ENCODE measurements around the gene IDH2.
"Not testable (repeated sequence)": the region's sequence is repeated elsewhere in the genome, so short reads cannot be mapped to it uniquely, and the experiment has no call there.

Gene IDH2

GRCh38 chr15:90114451-90114901 is 12.2 kb upstream of the IDH2 start:
- DNase-seq (ENCODE audit: low read depth, low spot score): no peak

DNA sequence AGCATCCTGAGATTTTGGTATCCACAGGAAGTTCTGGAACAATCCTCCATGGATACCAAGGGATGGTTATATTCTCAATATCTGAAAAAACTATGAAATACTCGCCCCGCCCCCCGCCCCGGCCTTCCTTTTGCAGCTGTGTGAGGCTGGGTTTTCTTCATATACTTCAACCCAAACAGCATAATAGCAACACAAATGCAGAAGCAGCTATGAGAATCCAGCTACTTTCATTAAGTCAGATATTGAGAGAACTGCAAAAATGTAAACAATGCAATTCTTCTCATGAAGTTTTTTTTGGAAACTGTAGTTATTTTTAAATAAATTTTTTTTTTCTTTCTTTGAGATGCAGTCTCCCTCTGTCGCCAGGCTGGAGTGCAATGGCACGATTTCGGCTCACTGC is 10.9 kb upstream of the IDH2 start:
- DNase-seq (ENCODE audit: low read depth, low spot score): no peak

- not testable (repeated sequence) for DNase-seq (ENCODE audit: low read depth, low spot score)
Observed at GRCh38 chr15:90109163-90109751, 7.0 kb upstream of the IDH2 start.

DNA sequence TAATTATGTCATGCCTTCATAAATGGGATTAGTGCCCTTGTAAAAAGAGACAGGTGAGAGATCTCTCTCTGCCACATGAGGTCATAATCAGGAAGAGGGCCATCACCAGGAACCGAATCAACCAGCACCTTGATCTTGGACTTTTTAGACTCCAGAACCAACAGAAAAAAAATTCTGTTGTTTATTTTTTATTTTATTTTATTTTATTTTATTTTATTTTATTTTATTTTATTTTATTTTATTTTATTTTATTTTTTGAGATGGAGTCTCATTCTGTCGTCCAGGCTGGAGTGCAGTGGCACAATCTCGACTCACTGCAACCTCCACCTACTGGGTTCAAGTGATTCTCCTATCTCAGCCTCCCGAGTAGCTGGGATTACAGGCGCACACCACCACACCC is 5.8 kb upstream of the IDH2 start:
- DNase-seq (ENCODE audit: low read depth, low spot score): not testable (repeated sequence)

DNA sequence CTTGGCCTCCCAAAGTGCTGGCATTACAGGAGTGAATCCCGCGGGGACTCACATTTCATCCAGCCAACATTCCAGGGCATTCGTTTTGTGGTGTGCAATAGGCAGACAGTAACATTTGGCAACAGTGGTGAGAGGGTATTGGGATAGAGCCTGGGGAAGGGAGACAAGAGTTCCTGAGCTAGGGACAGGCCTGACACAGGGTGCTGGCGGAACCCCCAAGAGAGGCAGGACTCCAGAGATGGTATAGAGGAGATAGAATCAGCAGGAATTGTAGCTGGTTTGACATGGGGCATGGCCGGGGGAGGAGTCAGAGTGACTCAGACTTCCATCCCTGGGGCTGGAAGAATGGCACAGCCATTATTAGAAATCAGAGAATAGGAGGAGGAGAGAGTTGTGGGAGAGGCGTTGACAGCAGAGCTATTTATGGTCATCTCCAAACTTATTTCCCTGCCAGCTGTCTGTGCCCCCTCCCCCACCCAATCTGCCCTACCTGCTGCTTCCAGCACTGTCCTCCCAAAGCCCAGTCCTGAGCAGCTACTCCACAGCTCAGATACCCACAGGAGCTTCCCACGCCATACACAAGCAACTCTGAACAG is 4.4 kb upstream of the IDH2 start:
- DNase-seq (ENCODE audit: low read depth, low spot score): no peak

DNA sequence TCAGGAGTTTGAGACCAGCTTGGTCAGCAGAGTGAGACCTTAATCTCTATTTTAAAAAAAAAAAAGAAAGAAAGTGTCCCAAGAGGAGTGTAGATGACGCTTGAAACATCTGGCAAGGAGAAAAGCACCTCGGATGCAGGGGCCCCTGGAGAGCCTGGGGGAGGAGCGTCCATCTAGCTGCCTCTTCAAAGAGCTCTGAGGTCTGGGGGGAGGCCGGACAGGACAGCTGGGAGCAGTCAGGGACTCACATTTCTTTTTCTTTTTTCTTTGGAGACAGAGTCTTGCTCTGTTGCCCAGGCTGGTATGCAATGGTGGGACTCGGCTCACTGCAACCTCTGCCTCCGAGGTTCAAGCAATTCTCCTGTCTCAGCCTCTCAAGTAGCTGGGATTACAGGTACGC is 3.3 kb upstream of the IDH2 start:
- no peak for DNase-seq (ENCODE audit: low read depth, low spot score)

- DNase-seq (ENCODE audit: low read depth, low spot score): no peak
Observed at GRCh38 chr15:90104551-90104950, 2.3 kb upstream of the IDH2 start.

DNA sequence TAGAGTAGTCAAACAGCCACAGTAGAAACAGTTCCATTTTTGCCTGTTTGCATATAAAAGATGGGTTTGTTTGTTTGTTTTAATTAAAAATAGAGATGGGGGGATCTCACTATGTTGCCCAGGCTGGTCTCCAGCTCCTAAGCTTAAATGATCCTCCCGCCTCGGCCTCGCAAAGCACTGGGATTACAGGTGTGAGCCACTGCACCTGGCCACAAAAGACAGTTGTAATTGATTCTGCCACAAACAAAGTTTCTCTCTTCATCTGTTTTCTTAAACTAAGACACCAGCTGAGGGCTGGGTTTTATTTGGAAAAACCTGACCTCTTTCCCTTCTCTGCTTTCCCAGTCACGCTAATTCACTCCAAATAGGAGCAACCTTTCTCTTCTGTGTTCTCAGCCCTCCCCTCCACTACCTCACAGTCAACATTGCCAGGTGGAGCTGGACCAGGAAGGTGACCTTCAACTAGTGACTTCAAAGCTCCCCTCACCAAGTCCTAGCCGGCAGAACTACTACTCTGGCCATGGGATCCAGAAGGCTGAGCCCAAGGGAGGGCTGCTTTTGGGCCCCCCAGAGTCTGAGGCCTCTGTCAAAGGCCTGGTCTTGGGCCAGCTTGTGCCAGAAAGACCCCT is 1.5 kb upstream of the IDH2 start:
- DNase-seq (ENCODE audit: low read depth, low spot score): no peak

DNA sequence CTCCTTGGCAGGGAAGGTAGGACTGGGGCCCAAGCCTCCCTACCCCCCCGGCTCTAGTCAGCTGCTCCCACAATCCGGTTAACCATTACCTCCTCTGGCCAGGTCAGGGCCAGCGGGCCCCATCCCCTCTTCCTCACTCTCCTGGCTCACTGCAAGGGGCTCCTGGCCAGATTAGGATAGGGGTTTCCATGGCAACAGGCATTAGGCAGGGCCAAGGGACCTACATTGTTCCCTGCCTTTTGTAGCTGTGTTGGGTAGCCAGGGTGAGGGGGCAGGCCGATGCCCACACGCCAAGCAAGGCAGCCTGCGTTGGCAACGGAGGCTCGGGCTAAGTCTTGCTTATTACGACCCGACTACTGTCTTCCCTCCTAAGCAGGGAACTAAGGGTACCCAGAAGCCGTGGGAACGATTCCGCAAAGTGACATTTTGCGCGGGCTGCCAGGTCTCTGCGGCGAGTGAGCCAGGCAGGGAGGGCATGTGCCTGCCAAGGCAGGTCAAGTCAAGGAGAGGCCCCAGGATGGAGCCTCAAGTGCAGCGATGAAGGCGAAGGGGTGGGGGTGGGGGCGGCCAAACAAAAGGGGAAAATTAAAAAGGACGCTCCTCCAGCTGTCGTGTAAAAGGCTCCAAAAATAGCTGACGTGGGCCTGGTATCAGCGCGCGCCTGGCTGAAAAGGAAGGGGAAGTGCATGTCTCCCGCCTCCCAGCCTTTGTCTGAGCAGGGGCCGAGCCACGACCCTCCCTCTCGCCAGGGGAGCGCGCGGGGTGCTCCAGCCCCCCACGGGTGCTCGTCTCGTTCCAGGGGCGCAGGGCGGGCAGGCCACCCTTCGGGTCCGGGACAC is 919 bp downstream of the IDH2 start:
- no peak for DNase-seq (ENCODE audit: low read depth, low spot score)

DNA sequence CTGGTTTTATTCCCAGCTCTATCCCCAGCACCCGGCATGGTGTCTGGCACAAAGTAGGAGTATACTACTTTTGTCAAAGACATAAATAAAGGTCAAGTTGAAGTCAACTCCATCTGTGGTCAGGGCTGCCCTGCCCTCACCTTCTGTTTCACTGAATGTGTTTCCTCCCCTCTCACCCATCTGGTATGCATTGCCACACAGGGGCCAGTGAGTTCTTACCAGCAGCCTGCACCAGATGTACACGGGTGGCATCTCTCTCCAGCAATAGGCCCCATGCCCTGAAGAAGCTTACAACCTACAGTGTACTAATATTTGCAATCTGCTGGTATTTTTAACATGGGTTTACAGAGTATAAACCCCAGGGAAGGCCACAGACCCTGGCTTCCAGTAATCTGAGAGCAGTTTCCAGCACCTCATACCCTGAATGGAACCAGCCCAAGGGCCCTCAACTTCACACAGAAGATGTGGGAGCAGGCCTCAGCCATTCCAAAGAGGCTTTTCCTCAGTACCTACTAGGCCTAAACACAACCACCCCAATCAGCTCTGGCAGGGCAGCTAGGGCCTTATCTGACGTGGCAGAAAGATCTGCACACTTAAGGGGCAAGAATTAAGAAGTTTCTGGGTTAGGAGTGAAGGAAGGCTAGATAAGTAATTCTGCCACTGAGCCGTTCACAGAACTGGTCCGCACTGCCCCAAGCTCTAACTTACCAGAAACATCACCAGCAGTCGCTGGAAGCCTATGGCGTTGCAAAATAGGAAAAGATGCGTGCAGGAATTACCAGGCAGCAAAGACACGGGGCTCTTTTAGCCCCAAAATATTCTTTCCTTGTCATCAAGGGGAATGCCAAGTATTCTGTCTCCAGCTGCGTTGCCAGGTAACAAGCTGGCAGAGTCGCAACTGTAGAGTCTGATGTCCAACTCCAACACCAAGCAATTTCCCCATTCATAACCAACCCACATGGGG is 2.1 kb downstream of the IDH2 start:
- no peak for DNase-seq (ENCODE audit: low read depth, low spot score)

- no peak for DNase-seq (ENCODE audit: low read depth, low spot score)
Observed at GRCh38 chr15:90099072-90099867, 3.0 kb downstream of the IDH2 start.

DNA sequence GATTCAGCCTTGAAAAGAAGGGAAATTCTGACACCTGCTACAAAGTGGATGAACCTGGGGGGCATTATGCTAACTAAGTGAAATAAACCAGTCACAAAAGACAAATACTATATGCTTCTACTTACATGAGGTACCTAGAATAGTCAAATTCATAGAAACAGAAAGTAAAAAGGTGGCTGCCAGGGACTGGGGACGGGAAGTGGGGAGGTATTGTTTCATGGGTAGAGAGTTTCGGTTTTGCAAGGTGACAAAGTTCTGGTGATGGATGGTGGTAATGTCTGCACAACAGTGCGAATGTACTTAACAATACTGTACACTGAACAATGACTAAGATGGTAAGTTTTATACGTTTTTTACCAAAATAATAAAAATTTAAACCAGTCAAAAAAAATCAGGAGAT is 4.8 kb downstream of the IDH2 start:
- no peak for DNase-seq (ENCODE audit: low read depth, low spot score)

- DNase-seq (ENCODE audit: low read depth, low spot score): no peak
Observed at GRCh38 chr15:90095521-90095959, 6.7 kb downstream of the IDH2 start.

- DNase-seq (ENCODE audit: low read depth, low spot score): no peak
Observed at GRCh38 chr15:90091156-90091931, 10.9 kb downstream of the IDH2 start.

DNA sequence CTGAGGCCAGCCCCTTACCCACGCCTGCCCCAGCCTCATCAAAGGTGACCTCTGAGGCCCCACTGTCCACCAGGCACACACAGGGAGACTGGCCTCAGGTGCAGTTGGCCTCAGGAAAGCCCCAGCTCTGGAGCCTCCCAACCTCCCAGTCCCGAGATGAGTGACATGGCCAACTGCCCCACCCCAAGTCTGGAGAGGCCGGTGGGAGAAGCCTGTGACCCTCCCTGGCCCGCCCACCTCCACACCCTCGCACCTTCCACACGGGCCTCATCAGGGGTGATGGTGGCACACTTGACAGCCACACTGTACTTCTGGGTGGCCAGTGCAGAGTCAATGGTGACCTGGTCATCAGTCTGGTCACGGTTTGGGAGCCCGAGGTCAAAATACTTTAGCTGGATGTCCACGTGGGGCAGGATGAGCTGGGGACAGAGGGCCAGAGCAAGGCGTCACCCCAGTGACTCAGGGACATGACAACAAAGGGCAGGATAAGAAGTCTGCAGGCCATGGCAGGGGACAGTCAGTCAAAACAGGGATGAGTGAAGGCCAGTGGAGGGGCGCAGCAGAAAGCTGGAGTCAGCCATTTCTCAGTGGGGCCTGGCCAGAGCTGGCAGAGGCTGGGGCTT is 11.9 kb downstream of the IDH2 start:
- no peak for DNase-seq (ENCODE audit: low read depth, low spot score)

GRCh38 chr15:90087454-90088154 is 14.7 kb downstream of the IDH2 start:
- DNase-seq (ENCODE audit: low read depth, low spot score): no peak

DNA sequence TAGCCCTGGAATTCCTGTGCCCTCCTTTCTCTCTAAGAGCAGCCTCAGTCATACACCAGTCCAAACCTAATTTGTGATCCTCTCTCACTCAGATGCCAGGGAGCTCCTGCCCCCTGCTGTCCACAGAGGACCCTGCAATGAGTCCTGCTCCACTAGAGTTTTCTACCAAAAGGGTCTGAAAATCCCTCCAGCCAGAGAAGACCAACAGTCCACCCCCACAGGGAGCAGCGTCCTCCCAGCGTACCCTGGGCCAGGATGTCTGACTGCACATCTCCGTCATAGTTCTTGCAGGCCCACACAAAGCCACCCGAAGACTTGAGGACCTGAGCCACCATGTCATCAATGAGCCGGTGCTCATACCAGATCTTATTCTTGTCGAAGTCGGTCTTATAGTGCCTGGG is 15.4 kb downstream of the IDH2 start:
- no peak for DNase-seq (ENCODE audit: low read depth, low spot score)

DNA sequence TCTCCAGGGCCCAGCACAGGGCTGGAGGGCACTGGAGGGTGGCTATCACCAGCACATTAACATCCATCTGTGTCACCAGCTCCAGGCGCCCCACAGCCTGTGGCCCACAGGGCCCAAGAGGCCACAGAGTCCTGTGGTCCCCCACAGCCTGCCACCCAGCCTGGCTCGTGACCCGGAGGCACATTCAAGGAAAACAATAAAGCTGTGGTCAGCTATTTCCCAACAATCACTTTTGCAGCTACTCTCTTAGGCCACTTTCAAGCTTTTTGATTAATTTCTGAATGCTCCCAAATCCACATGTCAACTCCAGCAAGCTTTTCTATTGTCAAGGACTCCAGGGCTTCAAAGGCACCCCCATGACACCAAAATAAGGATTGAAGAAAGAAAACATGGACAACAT is 16.7 kb downstream of the IDH2 start:
- DNase-seq (ENCODE audit: low read depth, low spot score): no peak

Data from iPS DF 19.7 (cell line).